ENCODE results near the gene PTGIS.
"Not testable (repeated sequence)": the region's sequence is repeated elsewhere in the genome, so short reads cannot be mapped to it uniquely, and the experiment has no call there.

The PTGIS gene

DNA sequence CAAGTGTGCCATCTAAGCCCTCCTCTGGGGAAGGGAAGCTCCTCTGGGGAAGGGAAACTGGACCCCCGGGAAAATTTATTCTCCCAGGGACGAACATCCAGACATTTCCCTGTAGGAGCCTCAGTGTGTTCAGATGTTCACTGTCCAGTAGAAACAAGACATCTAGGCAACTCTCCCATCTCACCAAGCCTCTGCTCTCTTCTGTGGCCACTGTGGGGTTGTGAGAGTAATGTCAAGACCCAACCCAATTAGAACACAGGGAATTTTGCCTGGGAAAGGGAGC lies 3.6 kb upstream of the PTGIS start:
- no peak for DNase-seq (ENCODE audit: low spot score)
- TF ChIP-seq, protein P1, sequence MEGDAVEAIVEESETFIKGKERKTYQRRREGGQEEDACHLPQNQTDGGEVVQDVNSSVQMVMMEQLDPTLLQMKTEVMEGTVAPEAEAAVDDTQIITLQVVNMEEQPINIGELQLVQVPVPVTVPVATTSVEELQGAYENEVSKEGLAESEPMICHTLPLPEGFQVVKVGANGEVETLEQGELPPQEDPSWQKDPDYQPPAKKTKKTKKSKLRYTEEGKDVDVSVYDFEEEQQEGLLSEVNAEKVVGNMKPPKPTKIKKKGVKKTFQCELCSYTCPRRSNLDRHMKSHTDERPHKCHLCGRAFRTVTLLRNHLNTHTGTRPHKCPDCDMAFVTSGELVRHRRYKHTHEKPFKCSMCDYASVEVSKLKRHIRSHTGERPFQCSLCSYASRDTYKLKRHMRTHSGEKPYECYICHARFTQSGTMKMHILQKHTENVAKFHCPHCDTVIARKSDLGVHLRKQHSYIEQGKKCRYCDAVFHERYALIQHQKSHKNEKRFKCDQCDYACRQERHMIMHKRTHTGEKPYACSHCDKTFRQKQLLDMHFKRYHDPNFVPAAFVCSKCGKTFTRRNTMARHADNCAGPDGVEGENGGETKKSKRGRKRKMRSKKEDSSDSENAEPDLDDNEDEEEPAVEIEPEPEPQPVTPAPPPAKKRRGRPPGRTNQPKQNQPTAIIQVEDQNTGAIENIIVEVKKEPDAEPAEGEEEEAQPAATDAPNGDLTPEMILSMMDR (IDR thresholded peaks at IDR 0.05; ENCODE audit: extremely low read depth, missing control alignments): no peak

DNA sequence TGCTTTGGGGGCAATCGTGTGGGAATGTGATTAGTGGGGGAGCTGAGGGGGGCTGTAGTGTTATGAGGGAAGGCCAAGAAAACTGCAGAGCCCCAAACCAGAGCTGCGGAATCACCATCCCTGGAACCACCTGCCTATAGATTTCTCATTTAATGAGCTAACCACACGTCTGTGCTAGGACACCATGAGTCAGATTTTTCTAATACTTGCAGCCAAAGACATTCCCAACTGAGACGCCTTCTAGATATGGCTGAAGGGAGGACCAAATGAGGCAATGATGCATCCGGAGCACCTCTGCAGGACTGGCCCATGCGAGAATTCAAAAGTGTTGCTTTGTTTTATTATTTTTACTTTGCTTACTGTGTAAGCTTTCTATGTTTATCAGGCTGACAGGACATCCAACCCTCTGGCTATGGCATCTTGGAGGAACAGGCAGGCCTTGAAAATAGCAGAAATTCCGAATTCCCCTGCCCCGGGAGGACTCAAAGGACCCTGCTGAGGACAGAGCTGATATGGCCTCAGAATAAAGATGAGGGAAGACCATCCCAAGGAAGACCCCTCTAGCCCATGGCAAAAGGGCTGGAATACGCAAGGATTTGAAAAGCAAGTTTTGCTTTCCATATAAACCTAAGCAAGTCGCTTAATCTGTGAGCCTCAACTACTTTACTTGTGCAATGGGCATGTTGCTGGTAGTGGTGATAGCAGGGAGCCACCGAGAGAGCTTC lies 3.1 kb upstream of the PTGIS start:
- no peak for DNase-seq (ENCODE audit: low spot score)
- TF ChIP-seq, protein P1 (IDR thresholded peaks at IDR 0.05; ENCODE audit: extremely low read depth, missing control alignments): no peak

DNA sequence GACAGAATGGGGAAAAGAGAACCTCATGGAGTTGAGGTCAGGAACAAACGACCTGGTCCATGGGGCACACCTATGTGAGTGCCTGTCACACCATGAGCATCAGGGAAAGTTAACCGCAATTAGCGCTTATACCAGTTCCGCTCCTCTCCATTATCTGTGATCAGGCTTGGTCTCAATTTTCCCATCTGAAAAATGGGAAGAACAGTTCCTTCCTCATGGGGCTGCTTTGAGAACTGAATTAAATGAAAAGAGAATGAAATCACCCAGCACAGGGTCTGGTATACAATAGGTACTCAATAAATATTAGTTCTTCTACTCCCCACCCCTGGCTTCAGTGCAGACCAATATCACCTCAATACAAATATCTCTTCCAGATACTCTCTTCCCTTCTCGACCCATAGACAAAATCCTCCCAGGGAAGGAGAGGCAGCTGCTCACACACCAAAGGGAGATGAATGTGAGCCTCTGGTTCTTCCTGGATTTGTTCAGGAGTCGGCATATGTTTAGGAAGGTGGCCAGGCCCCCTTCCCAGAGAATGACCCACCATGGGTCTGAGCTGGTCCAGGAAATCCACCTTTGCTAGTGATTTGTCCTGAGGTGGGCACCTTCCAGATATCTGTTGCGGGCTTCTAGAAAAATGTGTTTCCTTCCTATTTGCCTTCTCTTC lies 2.4 kb upstream of the PTGIS start:
- DNase-seq (ENCODE audit: low spot score): no peak
- TF ChIP-seq, protein P1 (IDR thresholded peaks at IDR 0.05; ENCODE audit: extremely low read depth, missing control alignments): no peak

DNA sequence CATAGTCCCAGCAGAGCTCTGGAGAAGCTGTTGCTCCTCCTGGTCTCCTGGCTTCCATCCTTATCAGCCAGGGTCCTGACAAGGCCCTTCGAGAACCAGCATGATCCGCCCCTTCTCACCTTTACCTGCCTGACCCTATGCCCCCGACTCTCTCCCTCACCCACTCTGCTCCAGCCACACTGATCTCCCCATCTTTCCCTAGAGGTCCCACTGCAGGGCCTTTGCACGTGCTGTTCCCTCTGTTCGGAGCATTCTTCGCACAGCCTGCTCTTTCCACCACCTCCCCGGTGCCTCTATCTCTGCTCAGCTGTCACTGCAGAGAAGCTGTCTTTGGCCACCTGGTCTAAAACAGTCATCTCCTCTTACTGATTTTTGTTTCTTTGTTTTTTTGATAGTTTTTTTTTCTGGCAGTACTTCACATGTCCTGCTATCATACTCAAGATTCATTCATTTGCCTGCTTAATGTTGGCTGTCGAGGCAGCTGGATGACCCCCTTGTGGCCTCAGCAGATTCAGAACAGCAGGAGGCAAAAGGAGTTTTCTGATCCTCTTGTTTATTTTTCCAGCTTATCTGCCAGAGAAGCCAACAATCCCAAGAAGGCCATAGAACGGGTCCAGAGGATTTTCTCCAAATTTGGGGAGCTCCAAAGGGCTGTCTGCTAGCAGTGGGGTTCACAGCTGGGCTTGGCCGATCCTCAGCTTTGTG lies 1.6 kb upstream of the PTGIS start:
- DNase-seq (ENCODE audit: low spot score): no peak
- TF ChIP-seq, protein P1 (IDR thresholded peaks at IDR 0.05; ENCODE audit: extremely low read depth, missing control alignments): no peak

DNA sequence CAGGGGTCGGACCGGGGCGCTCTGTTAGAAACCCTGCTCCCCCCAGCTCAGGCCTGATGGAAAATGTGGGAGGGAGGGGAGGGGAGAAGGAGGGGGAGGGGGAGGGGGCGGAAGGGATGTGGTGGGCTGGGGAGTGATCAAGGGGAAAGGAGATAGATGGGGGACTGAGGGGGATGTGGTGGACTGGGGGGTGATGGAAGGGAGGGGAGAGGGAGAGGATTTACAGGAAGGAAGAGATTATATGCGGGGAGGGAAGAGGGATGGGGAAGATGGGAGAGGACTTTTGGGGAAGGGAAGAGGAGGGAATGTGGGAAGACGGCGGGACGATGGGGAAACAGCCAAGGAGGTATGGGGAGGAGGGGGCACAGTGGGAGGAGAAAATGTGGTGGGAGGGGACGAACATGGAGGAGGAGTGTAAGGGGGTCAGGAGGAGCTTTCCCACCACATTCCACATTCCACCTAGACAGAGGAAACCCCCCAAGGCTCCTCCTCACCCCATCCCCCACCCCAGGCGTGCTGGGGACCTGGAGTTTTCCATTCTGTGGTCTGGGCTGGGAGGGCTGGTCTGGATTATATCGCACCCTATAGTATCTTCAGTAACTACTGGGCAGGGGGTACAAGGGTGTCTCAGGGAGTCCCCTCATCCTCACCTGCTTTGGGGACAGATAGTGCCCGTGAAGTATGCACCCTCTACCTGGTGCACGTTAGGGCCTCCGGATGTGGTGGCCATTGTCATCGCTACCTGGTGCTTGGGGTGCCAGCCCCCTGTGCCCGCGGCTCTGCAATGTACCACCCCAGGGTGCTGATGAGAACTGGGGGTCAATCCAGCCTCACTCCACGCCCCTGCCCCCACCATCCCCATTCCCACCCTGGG lies 578 bp upstream of the PTGIS start:
- peak; percentile 36 for DNase-seq (ENCODE audit: low spot score)
- TF ChIP-seq, protein P1 (IDR thresholded peaks at IDR 0.05; ENCODE audit: extremely low read depth, missing control alignments): no peak

DNA sequence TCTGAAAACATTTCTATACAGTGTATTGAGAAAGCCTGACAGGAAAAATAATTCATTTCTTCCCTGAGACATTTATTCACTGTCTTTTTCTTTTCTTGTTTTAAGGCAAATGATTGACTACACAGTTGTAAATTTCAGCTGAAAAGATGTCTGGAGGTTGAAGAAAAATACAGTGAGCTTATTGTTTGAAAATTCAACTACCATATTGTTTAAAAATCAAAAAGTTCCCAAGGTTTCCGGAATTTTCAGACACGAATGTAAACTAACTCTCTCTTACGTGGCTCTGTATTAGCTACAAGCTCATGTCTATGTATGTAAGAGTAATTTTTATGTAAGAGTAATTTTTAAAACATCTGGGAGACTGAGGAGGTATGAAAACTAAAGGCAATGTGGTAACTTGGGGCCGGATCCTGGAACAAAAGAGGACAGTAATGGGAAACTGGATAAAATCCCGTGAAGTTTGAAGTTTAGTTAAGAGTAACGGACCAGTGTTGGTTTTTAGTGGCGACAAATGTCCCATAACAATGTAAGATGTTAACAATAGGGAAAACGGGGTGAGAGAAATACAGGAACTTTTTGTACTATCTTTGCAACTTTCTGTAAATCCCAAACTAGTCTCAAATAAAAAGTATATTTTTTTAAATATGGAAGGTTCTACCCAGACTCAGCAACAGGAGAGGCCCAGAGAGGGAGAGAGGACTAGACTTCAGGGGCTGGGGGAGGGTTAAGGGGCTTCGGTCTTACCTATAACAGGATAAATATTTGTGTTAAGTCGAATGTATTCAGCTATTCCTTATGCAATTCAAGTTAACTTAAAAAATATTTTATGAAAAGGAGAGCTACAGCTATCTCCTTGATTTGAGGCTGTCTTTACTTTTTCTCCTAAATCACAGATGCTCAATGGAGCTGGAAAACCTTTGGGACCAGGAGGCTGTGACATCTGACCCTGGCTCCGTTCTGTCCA lies 1.3 kb downstream of the PTGIS start:
- DNase-seq (ENCODE audit: low spot score): no peak
- TF ChIP-seq, protein P1 (IDR thresholded peaks at IDR 0.05; ENCODE audit: extremely low read depth, missing control alignments): no peak

DNA sequence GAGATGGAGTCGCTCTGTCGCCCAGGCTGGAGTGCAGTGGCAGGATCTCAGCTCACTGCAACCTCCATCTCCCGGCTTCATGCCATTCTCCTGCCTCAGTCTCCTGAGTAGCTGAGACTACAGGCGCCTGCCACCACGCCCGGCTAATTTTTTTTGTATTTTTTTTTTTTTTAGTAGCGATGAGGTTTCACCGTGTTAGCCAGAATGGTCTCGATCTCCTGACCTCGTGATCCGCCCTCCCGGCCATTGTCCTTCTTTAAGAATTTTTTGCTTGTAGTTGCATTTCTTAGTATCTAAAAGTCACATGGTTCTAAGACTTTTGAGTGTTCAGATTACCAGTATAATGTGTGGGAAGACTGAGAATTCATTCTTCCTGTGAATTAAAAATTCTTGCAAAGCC lies 2.9 kb downstream of the PTGIS start:
- not testable (repeated sequence) for DNase-seq (ENCODE audit: low spot score)

Measured in GM20000 (cell line).